HG03135 (cell line): ENCODE measurements around the gene HSPA1L.

Source experiments
- ATAC-seq: cut with Tn5 transposase; IDR thresholded peaks from one replicate; pipeline ENCODE4 v1.9.1; 2021; ENCODE audit warnings: mild to moderate bottlenecking, moderate library complexity; ENCODE audit not compliant: unreplicated experiment

Gene HSPA1L

DNA sequence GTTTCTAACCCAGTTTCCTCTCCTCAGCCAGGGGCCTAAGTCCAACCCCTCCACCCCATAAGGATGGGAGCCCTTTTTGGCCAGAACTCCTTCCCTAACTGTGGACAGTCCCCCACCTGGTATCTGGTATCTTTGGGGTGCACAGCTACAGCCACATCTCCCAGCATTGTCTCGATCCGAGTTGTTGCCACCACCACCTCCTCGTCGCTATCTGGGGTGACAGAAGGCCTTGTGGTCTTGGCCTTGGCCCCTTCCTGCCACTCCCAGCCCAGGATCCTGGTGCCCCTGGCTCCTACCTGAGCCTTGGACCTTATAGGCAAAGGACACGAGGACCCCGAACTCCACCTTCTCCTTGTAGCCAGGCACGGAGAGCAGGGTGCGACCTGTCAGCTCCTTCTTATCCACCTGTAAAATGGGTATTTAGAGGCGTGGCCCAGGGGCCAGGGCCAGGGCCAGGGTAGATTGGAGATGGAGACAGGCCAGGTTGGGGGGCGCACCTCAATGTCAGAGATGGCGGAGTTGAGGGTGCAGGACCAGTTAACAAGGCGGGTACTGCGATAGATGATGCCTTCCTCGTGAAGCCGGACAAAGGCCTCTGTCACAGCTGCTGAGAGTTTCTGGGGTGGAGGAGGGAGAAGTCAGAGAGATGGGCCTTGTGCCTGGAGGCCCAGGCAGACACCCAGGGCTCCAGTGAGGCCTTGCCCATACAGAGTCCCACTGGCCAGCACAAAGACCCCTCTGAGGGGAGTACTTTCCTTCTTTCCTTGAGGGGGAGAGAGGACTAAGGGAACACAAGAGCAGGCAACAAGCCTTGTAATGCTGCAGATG, 30.8 kb downstream of the HSPA1L start:
- no peak for ATAC-seq

DNA sequence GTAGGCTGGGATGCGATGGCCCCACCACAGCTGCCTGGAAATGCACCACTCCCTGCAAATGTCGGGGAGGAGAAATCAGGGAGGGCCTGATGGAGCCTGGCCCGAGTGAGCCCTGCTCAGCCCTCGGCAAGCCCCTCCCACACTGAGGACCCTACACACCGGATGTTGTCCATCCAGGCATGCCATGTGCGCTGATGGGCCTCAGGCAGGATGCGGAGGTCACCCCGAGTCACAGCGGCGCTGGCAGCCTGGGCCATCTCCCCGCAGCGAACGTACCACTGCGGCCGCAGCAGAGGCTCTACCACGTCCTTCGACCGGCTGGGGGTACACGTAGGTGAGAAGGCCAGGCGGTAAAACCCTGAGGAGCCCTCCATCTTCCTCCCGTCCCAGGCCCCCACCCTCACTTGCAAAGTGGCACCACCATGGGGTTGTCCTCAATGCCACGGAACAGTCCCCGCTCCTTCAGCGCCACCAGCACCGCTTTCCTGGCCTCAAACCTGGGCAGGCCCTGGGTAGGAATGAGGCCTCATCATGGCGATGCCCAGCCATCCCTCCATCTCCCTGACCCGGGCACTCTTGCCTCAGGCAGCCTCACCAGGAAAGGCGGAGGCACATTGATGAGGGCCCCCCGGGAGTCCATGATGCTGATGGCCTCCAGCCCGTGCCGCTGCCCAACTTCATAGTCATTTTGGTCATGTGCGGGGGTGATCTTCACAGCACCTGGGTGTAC, 32.8 kb downstream of the HSPA1L start:
- no peak for ATAC-seq

DNA sequence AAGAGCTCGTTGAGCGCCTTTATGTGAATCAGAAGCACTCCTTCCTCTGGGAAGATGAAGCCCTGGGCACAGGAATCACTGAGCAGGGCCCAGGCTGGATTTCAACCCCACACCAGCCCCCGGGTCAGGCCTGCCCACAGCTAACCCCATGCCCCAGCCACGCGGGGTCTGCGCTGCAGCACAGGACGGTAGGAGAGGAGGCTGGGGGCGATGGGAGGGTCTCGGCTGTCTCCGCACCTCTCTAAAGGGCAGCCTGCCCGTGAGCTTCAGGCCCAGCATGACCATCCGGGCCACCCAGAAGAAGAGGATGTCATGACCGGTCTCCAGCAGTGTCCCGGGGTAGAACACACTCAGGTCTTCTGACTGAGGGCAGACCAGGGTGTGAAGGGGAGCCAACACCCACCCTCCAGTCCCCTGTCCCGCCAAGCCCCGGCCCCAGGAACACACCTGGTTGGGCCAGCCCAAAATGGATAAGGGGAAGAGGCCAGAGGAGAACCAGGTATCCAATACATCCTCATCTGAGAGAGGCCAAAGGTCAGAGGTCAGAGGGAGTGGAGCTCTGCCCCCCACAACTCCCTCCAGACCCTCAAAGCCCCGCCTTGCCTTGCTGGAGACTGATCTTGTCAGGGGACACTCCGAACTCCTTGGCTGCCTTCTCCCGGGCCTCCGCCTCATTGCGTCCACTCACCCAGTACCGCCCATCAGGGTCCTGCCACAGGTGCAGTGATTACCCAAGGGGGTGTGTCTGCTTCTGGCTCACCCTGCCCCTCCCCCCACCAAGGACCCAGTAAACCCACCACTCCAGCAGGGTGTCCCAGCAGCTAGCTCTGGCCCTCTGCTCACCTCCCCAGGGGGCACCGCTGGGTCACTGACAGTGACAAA, 33.6 kb downstream of the HSPA1L start:
- no peak for ATAC-seq

DNA sequence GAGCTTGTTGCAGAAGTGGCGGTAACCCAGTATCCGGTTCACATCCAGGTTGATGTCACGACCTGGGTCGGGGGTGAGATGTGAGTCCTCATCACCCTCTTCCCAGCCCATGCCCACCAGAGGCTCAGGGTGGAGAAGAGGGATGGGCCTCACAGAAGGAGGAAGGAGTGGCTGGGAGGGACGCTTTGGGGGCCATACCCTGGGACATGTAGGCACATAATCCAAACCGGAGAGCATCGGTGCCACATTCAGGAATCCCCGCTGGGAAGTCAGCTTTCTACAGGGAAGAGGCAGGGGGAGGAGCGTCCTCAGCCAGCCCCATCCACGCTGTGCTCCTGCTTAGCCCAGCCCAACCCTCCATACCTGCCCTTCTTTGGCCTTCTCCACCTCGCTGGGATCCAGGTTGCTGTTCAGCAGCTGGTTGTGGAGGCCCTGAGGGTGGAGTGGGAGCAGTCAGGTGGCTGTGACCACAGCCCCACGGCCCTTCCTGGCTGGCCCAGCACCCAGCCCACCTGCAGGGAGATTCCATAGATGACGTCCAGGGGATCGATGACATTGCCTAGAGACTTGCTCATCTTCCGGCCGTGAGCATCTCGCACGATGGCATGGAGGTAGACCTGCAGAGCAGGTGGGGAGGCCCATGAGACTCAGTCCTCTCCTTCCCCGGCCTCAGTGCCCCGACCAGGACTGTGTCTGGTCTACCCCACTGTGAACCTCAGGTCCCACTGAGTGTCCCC, 34.4 kb downstream of the HSPA1L start:
- ATAC-seq, result no peak

DNA sequence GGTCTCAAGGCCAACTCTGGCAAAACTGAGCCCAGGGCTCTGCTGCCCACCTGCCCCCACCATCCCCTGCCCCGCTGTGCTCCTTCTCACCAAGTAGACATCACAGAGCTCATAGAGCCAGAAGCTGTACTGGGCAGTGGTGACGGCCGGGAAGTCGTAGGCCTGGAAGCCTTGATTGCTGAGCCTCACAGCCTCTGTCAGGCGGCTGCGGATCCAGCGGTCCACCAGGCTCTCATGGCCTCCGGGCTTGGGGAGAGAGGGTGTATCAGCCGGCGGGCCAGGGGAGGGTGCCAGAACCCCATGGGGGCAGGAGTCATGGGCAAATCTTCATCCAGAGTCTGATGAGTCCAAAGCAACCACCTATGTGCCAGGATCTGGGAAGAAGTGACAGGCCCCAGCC, 35.2 kb downstream of the HSPA1L start:
- ATAC-seq, result no peak

DNA sequence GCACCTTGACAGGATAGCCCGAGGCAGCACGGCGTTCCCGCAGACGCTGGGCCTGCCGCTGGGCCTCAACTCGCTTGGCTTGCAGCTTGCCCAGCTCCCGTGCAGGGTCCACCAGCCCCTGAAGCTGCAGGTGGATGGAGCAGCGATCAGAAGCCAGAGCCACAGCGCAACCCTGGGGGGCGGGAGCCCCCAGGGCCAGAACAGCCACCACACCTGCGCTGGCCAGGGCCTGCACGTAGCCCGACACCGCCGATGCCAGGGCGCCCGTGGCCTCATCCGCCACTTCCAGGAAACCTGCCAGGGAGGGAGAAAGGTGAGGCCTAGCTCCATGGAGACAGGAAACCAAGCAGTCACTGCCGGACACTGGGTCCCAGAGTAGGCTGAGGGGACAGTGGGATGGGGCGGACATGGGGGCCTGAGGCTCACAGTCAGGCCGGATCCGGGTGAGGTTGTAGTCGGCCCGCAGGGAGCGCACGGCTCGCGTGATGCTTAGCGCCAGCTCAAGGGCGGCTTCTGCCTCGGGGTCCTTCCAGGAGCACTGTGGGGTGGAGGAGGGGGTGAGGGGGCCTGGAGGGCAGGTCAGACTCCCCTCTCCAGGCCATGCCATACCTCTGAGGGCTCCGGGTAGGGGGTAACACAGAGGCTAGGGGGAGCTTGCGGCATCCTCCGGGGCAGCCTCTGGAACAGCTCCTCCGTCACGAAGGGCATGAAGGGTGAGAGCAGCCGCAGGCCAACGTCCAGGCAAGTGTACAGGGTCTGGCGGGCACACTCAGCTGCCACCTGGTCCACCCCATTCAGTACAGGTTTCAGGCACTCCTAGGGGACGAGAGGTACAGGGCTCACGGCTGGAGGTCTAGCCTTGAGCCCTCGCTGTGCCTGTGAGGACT, 35.8 kb downstream of the HSPA1L start:
- ATAC-seq, result no peak

DNA sequence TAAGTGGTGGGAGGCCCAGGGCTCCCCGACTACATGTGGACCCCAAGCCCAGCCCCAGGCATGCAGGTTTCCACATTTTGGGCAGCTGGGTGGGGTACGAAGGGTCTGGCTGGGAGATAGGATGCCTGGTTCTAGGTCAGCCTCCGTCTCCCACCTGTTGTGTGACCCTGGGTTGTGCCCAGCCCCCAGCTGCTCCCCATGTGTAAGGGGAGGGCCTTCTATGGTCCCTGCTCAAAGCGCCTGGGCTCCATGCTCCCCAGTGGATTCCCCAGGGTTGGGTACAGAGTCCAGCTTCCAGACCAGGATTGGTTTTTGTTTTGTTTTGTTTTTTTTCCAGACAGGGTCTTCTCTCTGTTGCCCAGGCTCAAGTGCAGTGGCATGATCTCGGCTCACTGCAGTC, 36.9 kb downstream of the HSPA1L start:
- ATAC-seq, result no peak

DNA sequence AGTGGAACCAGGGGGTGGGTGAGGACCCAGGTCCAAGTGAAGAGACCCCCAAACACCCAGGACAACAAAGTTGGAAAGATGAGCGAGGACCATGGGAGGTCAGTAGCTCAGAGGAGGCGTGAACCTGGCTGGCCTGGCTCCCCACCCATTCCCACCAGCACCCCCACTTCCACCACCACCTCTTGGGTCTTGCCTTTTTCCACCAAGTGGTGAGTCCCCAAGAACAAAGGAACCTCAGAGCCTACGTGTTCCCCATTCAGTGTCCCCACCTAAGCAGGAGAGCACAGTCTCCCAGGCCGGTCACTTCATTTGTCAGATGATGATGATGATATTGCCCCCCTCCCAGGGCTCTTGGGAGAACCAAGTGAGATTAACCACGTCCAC, 37.4 kb downstream of the HSPA1L start:
- ATAC-seq, result no peak

DNA sequence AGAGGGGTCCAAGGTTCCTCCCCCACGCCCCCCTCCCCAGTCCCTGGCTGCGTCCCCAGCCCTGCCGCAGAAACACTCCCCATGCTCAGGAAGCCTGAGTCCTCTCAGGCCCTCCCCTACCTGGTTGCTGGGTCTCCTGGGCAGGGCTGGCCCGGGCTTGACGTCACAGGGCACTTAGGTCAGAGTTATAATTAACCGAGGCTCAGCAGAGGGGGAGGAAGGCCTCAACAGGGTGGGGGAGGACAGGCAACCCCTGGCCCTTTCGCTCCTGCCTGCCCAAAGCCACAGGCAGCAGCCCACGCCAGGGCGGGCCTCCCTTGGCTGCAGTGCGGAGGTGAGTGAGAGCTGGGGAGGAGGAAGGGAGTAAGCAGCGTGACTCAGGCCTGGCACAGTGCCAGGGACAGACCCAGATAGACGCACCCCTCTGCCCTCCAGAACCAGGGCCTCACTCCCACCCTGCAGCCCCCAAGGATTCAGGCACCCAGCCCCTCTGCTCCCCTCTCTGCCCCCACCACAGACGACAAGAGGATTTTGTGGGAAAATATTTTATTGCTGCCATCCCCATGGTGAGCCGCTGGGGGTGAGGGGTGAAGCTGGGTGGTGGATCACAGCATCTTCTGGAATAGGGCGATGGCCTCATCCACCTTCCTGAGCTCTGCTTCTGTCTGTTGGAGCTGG, 38.0 kb downstream of the HSPA1L start, which contains the start of gene VWA7:
VWA7 (minus strand) TSS at position 340 of the 678 bp plus-strand sequence. CDS start 549 bp downstream, outside the sequence.
- ATAC-seq, result peak; percentile 60

DNA sequence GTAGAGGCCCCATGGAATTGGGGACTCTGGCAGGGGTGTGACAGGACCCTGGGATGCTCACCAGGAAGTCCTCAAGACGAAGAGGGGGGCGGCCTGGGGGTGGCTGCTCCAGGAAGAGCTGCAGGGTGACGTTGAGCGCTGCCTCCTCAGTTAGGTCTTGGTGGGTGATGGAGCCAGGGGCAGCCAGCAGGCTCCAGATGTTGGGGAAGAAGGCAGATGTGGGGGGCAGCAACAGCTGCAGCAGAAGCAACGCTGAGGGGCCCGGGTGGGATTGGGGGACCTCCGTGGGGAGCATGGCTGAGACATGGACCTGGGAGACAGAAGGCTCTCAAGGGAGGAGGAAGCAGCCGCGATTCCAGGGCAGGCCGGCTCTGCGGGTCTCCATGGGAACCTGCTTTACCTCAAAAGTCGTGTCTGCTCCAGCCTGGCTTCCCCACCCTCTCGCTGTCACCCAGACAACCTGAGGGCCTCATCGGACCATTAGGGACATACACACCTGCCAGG, 38.5 kb downstream of the HSPA1L start:
- no peak for ATAC-seq

DNA sequence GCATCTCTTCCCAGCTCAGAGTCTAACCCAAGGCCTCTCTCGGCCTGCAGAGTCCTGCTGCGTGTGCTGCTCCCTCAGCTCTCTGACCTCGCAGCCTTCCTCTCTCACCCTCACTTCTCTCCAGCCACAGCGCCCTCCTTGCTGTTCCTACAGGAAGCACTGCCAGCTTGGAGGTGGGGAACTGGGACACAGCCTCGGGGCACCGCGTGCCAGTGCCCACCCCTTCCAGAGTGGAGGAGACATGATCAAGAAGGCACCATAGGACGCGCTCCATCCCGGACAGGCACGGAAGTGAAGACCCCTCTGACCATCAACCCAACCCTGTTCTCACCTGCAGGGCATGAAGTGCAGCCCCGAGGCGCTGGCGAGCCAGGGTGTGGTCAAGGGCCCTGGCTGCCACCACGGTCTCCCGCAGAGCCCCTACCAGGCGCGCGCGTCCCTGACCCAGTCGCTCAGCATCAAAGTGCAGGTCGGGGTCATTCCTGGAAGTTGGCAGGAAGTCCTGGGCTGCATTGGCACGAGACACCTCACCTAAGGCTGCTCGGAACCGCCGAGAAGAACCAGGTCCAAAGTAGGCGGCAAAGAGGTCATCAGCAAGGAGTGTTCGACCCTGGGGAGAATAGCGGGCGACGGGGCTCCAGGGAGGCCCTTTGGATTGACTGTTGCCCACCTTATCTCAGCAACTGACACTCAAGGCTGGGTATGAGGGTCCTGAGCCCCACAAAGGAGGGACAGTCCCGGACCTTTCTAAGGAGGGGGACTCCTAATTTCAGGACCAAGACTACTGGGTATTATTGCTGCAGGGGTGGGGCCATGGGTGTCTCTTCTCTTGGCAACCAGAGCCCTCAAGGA, 39.2 kb downstream of the HSPA1L start:
- ATAC-seq, result no peak

DNA sequence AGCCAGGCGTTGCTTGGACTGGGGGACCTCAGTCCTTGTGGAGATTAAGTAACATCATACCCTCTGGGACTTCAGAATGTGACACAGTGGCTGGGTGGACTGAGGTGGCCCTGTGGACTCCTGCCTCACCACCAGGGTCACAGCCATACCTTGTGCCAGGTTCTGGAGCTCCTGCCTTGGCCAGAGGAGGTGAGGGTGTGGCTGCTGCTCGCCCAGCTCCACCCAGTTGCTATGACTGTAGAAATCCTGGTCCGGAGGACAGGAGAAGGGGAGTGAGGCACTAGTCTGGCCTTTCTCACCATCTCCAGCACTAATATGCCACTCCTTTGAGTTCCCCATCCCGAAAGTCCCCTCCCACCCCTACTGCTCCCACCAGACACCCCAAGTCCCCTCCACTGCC, 39.9 kb downstream of the HSPA1L start:
- no peak for ATAC-seq

DNA sequence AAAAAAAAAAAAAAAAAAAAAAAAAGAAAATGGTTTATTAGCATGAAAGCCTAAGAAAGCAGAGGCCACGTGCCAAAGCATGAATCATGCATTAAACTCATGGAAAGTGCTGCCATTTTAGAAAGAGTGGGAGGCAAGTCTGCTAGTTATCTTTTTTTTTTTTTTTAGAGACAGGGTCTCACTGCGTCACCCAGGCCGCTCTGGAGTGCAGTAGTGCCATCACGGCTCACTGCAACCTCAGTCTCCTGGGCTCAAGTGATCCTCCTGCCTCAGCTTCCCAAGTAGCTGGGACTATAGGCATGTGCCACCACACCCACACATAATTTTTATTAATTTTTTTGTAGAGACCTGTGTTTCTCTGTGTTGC, 43.1 kb downstream of the HSPA1L start:
- ATAC-seq, result no peak

DNA sequence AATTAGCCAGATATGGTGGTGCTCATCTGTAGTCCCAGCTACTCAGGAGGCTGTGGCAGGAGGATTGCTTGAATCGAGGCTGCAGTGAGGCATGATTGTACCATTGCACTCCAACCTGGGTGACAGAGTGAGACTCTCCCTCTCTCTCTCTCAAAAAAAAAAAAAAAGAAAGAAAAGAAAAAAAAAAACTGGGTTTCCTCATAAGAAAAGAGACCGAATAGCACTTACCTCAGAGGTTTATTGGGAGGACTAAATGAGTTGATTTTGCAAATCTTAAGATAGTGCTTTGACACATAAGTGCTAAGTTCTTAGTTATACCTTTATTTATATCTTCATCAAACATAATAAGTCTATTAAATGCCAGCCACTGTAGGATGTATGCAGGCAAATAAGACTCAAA, 44.2 kb downstream of the HSPA1L start:
- ATAC-seq, result no peak

DNA sequence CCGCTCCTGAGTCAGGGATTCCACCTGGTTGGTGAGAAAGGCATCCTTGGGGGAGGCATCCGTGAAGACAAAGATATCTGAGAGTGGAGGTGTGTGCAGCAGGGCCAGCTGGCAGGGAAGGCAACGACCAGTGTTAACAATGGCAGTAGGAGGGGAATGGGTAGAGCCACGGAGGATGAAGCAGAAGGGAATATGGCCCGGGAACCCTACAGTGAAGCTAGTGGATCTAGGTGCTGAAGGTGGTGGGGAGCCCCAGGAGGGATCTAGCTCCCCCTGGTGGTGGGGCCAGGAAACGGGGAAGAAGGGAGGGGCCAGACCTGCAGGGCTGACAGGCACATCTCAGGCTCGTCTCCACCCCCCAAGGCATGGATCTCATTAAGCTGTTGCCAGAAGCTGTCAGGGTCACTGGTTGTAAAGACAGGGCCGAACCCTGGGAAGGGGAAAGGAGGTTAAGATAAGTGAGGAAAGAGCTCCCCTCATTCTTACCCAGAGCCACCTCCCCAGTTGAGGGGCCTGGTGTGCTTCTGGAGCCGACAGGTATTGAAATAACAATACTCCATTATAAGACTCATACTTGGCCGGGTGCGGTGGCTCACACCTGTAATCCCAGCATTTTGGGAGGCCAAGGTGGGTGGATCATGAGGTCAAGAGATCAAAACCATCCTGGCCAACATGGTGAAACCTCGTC, 45.3 kb downstream of the HSPA1L start:
- no peak for ATAC-seq

DNA sequence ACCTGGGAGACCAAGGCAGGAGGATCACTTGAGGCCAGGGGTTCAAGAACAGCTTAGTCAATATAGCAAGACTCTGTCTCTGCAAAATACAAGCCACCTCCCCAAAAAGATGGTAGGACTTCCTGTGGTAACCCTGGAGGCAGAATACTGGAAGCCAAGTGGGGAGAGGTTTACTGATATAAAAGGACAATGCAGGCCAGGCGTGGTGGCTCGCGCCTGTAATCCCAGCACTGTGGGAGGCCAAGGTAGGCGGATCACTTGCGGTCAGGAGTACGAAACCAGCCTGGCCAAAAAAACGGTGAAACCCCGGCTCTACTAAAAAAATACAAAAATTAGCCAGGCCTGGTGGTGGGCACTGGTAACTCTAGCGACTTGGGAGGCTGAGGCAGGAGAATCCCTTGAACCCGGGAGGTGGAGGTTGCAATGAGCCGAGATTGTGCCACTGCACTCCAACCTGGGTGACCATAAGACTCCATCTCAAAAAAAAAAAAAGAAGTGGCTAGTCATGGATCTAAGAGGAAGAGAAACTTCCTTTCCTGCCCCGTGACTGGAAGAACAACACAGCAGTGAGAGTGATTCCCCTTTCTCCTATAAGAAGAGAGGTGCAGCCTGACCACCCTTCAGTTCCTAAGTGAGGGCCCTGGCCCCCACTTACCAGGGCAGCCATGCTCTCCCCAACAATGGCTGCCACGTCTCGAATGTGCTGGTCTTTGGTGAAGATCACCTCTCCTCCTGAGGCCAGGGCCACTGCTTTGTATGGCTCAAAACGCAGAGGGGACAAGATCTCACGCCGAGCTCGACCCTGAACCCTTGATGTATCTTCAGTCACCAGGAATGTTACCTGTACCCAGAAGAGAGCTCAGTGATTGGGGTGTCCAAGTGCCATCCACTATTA, 46.5 kb downstream of the HSPA1L start:
- no peak for ATAC-seq
